A549 treated with CpdA at 1 μM for 4 hours (cell line): ENCODE measurements around the gene NUDT4B. TPM values are rescaled to one million over a fixed set of nuclear protein-coding genes. Genes with fewer than 3 reads are reported as not detected.

Experiments
- total RNA-seq: library from RNA; stranded (reverse); fragments of 200-300 nt; extraction: Qiagen RNA extraction; gene quantifications from 5 replicates; pipeline ENCODE4 v1.2.3, GENCODE V29; 2022; ENCODE audit warnings: low read depth

Gene NUDT4B
- total RNA-seq, result 0.22 to 1.0 TPM (median 0.85 TPM) in 3 of 5 replicates, not detected in the others

DNA sequence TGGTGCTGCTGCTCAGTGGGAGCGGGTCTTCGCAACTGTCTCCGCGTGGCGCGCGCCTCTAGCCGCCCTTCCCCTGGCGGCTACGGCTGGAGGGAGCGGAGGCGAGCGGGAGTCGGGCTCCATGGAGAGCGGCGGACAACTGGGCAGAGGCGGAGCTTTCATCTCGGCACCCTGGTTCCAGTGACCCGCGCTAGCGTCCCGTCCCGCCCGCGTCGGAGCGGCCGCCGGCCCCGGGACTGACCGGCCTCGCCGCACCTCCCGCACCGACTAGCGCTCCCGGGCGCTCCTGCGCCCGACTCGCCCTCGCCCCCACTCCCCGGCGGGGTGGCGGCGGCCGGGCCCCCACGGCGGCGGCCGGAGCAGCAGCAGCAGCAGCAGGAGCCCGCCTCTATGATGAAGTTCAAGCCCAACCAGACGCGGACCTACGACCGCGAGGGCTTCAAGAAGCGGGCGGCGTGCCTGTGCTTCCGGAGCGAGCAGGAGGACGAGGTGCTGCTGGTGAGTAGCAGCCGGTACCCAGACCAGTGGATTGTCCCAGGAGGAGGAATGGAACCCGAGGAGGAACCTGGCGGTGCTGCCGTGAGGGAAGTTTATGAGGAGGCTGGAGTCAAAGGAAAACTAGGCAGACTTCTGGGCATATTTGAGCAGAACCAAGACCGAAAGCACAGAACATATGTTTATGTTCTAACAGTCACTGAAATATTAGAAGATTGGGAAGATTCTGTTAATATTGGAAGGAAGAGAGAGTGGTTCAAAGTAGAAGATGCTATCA, at the start of gene NUDT4B:
Gene NUDT4B, plus strand, starts transcription at position 212 of the 772 bp plus-strand sequence. Its CDS starts 179 bp downstream, at position 391.

Other genes with a start within 250 kb of the NUDT4B start
- gene NBPF14, start 152.8 kb upstream of the NUDT4B start, total RNA-seq, result 10.9 to 15.4 TPM (median 14.8 TPM) in 5 replicates
- 6.2 to 7.2 TPM (median 6.7 TPM) in 5 replicates for gene PDE4DIP, start 95.7 kb downstream of the NUDT4B start, total RNA-seq